ENCODE data around the gene IL18RAP. TPM values are rescaled to one million over a fixed set of nuclear protein-coding genes. Genes with fewer than 3 reads are reported as not detected.

The IL18RAP gene
- total and polyA plus RNA-seq, 2 donors (not counting 3 experiments of a cell fraction or from before 2014, with no cell fraction given) = 0.03 TPM; not detected in 1

DNA sequence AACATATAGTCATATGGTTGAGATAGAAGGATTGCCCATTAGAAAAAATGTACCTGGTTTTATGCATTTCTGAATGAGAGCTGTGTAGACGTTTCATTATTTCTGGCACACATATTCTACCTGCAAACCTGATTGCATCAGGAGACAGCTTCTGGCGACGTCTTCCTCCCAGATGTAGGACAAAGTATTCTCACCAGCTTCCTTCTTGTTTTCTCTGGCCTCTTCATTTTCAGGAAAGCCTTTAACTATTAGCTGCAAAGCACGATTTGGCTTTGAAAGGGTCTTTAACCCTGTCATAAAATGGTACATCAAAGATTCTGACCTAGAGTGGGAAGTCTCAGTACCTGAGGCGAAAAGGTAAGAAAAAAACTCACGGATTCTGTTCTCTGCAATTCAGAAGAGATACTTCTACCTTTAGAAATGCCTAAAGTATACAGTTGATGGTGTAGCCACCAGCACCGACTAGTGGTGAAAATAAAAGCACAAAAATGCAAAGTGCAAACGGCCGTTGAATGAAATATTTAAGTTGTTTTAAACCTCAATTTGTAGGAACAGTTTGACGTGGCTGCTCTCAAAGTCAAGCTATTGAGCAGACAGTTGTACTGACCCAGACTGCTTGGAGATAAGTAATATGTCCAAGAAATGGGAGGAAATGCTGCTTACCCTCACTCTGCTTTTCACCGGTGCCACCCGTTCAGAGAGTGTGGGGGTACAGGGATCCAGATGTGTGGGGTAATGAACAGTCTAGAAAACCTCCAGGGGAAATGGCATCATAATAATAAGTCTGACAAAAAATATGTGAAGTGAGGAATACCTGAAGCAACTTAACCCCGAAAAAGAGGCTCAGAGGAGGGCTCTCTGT lies 20.2 kb downstream of the IL18RAP start:
- Histone ChIP-seq H3K27ac (ENCODE audit: insufficient read depth, low read depth, low read length) (no peak overlapping the region), H2AFZ (ENCODE audit: low read depth, low read length) (peak overlapping the region; percentile 46), H3K9ac (replicated peaks; ENCODE audit: extremely low read depth, insufficient read depth, low read length) (no peak overlapping the region), H3K27me3 (ENCODE audit: control insufficient read depth in 2 of 2, insufficient read depth in 2 of 2, low read length in 2 of 2) (no peaks in the 10 kb centered on the region), H3K4me3 (replicated peaks in 1 of 3; ENCODE audit: insufficient read depth in 1 of 3, low read depth in 1 of 3, low read length in 3 of 3) (no peak overlapping the region), H3K9me3 (replicated peaks; ENCODE audit: control insufficient read depth, insufficient read depth, low read length) (no peaks in the 10 kb centered on the region), H3K79me2 (ENCODE audit: control insufficient read depth, insufficient read depth, low read length) (no peaks in the 10 kb centered on the region), H4K20me1 (replicated peaks; ENCODE audit: control insufficient read depth, extremely low read depth, insufficient read depth, low read length) (no peaks in the 10 kb centered on the region), H3K9me1 (replicated peaks; ENCODE audit: control insufficient read depth, extremely low read depth, insufficient read depth, low read length) (no peaks in the 10 kb centered on the region), H3K4me2 (ENCODE audit: insufficient read depth, low read length) (no peak overlapping the region), H3K36me3 (ENCODE audit: control insufficient read depth in 2 of 2, extremely low read depth in 1 of 2, insufficient read depth in 2 of 2, low read length in 2 of 2) (no peaks in the 10 kb centered on the region), H3K4me1 (ENCODE audit: control insufficient read depth, extremely low read depth, insufficient read depth, low read length) (no peaks in the 10 kb centered on the region)
- intact Hi-C loops (cut with micrococcal nuclease) = loop anchor here (1.0 to 5.0 kb wide), 6 partner anchors 88 to 437 kb away; partner anchors contain the start of genes IL18R1 and IL1RL2
- ChIA-PET CTCF (interaction anchor here (0.6 to 2.9 kb wide), 42 partner anchors 9 to 559 kb away, joined by 3 to 52 read pairs (median 5); partner anchors contain the start of genes IL18R1 and IL18RAP), POLR2A (no interaction called here)
- FAIRE-seq (peak; percentile 62), DNase-seq (ENCODE audit: low read depth, low spot score) (peak; percentile 64)
- TF ChIP-seq, protein P1, sequence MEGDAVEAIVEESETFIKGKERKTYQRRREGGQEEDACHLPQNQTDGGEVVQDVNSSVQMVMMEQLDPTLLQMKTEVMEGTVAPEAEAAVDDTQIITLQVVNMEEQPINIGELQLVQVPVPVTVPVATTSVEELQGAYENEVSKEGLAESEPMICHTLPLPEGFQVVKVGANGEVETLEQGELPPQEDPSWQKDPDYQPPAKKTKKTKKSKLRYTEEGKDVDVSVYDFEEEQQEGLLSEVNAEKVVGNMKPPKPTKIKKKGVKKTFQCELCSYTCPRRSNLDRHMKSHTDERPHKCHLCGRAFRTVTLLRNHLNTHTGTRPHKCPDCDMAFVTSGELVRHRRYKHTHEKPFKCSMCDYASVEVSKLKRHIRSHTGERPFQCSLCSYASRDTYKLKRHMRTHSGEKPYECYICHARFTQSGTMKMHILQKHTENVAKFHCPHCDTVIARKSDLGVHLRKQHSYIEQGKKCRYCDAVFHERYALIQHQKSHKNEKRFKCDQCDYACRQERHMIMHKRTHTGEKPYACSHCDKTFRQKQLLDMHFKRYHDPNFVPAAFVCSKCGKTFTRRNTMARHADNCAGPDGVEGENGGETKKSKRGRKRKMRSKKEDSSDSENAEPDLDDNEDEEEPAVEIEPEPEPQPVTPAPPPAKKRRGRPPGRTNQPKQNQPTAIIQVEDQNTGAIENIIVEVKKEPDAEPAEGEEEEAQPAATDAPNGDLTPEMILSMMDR (IDR thresholded peaks at IDR 0.05; ENCODE audit: extremely low read depth in 1 of 2, insufficient read depth in 1 of 2, low read depth in 1 of 2, low read length in 2 of 2) = peak; percentile 56 to 62
- TF ChIP-seq, protein P2, sequence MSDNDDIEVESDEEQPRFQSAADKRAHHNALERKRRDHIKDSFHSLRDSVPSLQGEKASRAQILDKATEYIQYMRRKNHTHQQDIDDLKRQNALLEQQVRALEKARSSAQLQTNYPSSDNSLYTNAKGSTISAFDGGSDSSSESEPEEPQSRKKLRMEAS (IDR thresholded peaks at IDR 0.05; ENCODE audit: insufficient read depth, insufficient read length) = no peak
- TF ChIP-seq EZH2 (IDR thresholded peaks at IDR 0.05; ENCODE audit: borderline replicate concordance, low read depth, low read length, severe bottlenecking) = no peak
- TF ChIP-seq FOS (IDR thresholded peaks at IDR 0.05; ENCODE audit: borderline replicate concordance, insufficient read depth, low read length) = no peak
- no peak for TF ChIP-seq JUN (IDR thresholded peaks at IDR 0.05; ENCODE audit: borderline replicate concordance, insufficient read depth, insufficient read length, low read depth)
- dilution Hi-C loops (cut with MboI; ENCODE audit: extremely low pct_ligation_motif_present, low sequenced_read_pairs) = no loop called here
- BruUV-seq (replicated peaks) = no TSS peak

Data from endothelial cell of umbilical vein (primary cell).